Activated T-cell treated with anti-CD3 and anti-CD28 coated beads, Interleukin-2, amount 50 U/mL, for 4 hours (primary cell): Measurements from ENCODE around the gene TLX1. TPM values are rescaled to one million over a fixed set of nuclear protein-coding genes. Genes with fewer than 3 reads are reported as not detected.
A peak's percentile ranks its signal among the peaks of the same experiment; 100 is the strongest.

Experiments used
- ATAC-seq, 2 donors: fragments of 200-7000 bp; cut with Tn5 transposase; one replicate each; pipeline ENCODE4 v1.10.0; 2021
- DNase-seq: peaks from one replicate; pipeline ENCODE4 v3.0.0-alpha.2; 2020
- H3K27me3 Mint-ChIP-seq: one replicate; pipeline ENCODE4 v1.8.0; 2021; ENCODE audit warnings: low read depth, mixed read lengths
- H3K36me3 Mint-ChIP-seq: one replicate; pipeline ENCODE4 v1.8.0; 2022; ENCODE audit warnings: mixed read lengths; ENCODE audit not compliant: insufficient read depth
- H3K4me1 Mint-ChIP-seq: one replicate; pipeline ENCODE4 v1.8.0; 2021; ENCODE audit warnings: low read depth, mixed read lengths
- H3K4me3 Mint-ChIP-seq: one replicate; pipeline ENCODE4 v1.8.0; 2021; ENCODE audit warnings: mild to moderate bottlenecking, moderate library complexity, mixed read lengths
- H3K9me3 Mint-ChIP-seq: one replicate; pipeline ENCODE4 v1.8.0; 2021; ENCODE audit warnings: mixed read lengths
- total RNA-seq, 3 donors: library from RNA; stranded (reverse); gene quantifications; one replicate each; pipeline ENCODE4 v1.2.1, GENCODE V29; 2021

Gene TLX1
- total RNA-seq: not detected

DNA sequence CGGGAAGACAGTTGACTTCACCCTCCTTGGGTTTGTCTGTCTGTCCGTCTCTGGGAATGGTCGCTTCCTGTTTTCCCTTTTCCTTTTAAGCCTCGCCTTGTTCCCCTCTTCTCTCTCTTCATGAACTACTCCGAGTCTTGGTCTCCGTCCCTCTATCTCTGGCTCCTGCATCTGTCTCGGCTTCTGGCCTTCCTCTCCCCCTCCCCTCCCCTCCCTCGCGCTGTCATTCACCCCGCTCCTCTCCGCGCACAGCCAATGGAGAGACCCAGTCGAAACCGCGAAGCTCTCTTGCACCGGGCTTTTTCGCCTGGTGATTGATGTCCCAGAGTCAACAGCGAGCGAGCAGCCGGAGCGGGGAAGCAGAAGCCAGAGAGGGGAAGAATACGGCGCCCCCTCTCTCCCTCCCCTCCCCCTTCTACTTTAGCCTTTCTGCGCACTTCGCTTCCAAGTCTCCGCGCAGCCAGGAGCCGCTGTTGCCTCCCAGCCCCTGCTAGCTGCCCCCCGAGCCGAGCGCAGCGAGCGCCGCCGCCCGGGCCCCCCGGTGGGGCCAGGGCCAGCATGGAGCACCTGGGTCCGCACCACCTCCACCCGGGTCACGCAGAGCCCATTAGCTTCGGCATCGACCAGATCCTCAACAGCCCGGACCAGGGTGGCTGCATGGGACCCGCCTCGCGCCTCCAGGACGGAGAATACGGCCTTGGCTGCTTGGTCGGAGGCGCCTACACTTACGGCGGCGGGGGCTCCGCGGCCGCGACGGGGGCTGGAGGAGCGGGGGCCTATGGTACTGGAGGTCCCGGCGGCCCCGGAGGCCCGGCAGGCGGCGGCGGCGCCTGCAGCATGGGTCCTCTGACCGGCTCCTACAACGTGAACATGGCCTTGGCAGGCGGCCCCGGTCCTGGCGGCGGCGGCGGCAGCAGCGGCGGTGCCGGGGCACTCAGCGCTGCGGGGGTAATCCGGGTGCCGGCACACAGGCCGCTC, at the start of gene TLX1:
Gene TLX1, plus strand, starts transcription at position 317 of the 978 bp plus-strand sequence. Its CDS starts 242 bp downstream, at position 559.
- peaks cover 31% of the 10 kb centered on the region for H3K4me1 Mint-ChIP-seq
- peak within 1 kb of the TSS; percentile 54 for H3K4me3 Mint-ChIP-seq
- H3K36me3 Mint-ChIP-seq: no peaks in the 10 kb centered on the region
- H3K9me3 Mint-ChIP-seq: no peaks in the 10 kb centered on the region
- ATAC-seq (peak; percentile 42 to 47), DNase-seq (no peak)
- H3K27me3 Mint-ChIP-seq: peaks cover 82% of the 10 kb centered on the region

DNA sequence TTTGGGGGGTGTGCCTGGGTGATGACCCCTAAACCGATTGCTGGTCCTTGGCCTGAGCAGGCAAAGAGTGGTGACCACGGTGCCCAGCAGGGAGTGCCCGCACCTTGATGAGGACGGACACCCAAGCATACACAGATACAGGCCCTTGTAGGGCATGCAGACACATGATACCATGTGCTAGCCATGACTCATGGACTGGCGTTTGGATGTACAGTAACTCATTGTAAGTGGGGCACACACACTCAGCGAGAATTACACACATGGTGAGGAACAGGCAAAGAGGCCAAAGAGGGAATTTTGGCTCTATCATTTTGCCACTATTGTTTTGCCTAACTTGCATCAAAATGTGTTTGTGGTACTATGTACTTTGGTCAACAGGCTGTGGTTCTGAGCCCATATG, 45.3 kb upstream of the TLX1 start:
- no peak for DNase-seq
- no peak for ATAC-seq
- Mint-ChIP-seq H3K4me1 (no peaks in the 10 kb centered on the region), H3K36me3 (no peaks in the 10 kb centered on the region), H3K4me3 (no peak overlapping the region), H3K27me3 (peaks cover 73% of the 10 kb centered on the region), H3K9me3 (no peaks in the 10 kb centered on the region)

DNA sequence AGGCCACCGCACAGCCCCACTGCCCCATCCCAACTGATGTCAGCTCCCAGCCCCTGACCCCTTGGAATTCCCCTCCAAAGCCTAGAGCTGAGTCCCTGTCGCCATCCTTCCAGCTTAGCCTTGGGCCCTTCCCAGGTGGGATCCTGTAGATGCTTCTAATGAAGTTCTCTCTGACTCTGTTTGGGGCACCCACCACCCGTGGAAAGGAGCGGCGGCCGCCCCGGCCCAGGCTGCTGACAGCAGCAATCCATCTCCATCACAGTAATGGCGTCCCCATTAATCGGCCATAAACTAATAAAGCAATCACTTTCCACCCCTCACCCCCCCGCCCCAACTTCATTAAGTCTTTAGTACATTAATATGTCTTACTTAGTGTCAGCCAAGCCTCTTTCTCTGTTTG, 43.7 kb upstream of the TLX1 start:
- DNase-seq: no peak
- no peaks in the 10 kb centered on the region for H3K9me3 Mint-ChIP-seq
- H3K4me1 Mint-ChIP-seq: no peaks in the 10 kb centered on the region
- H3K4me3 Mint-ChIP-seq: no peak overlapping the region
- H3K27me3 Mint-ChIP-seq: peaks cover 80% of the 10 kb centered on the region
- no peaks in the 10 kb centered on the region for H3K36me3 Mint-ChIP-seq
- ATAC-seq: no peak

DNA sequence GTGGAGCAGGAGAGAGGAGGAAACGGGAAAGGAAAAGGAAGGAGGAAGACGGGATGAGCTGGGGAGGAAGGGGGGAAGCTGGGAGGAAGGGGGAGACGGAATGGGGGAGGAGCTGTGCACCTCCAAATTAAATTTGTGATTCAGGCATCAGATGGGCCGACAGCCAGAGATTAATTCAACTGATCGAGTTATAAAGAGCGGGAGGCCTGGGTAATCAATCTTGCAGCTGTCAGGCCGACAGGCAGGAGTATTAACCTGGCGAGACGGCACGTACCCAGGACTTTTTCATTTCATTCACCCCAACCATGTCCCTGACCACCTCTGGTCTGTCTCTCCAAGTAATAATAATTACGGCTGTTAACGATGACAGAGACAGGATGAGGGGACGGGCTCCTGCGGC, 43.1 kb upstream of the TLX1 start:
- H3K4me3 Mint-ChIP-seq: no peak overlapping the region
- H3K4me1 Mint-ChIP-seq: no peaks in the 10 kb centered on the region
- no peak for ATAC-seq
- H3K27me3 Mint-ChIP-seq: peaks cover 81% of the 10 kb centered on the region
- no peaks in the 10 kb centered on the region for H3K36me3 Mint-ChIP-seq
- H3K9me3 Mint-ChIP-seq: no peaks in the 10 kb centered on the region
- no peak for DNase-seq

DNA sequence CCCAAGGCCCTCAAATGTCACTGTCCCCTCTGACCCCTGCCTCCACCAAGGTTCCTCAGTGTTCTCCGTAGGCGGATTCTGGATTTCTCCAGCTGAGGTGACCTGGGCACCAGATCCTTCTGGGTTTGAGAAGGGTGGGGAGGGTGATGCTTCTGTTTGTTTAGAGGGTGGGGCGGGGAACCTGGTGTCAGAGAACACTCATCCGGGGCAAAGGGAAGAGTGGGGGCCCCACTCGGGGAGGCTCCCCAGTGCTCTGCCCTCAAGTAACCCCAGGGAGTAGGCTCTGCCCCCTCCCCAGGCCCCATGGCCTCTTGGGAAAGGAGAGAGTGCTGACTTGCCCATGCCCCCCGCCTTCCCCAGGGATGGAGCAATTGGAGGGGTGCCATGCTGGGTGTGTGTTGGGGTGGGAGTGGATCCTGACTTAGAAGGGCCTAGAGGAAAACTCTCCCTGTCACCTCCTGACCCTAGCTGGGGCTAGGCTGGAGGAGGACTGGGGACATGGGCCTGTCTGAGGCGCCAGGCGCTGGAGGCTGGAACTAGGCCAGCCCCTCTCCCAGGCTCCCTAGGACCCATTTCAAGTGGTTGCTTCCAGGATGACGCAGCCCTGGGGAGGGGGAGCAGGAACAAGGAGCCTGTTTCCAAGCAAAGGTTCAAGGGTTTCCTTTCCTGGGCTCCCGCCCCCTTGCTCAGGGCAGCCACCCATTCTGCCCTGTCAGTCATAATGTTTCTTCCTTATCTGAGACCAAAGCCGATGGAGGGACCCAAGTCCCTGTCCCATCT, 41.4 kb upstream of the TLX1 start:
- Mint-ChIP-seq H3K4me1 (no peaks in the 10 kb centered on the region), H3K9me3 (no peaks in the 10 kb centered on the region), H3K4me3 (no peak overlapping the region), H3K36me3 (no peaks in the 10 kb centered on the region), H3K27me3 (peaks cover 79% of the 10 kb centered on the region)
- ATAC-seq: no peak
- DNase-seq: no peak

DNA sequence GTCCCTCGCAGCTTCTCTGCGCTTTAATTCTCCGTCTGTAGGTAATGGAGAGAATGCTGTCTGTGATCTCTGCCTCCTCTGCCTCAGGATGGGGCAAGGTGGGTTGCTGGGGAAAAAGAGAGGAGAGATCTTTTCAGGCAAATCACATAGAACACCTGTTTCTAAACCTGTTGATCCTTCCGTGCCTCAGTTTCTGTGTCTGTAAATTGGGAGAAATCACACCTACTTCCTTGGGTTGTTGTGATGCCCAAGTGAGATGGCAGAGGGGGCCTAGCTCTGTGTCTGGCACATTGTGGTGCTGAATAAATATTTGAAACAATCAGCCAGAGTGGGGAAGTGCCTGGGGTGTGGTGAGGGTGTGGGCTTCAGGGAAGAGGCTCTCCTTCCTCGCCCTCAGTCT, 40.5 kb upstream of the TLX1 start:
- no peak overlapping the region for H3K4me3 Mint-ChIP-seq
- no peaks in the 10 kb centered on the region for H3K9me3 Mint-ChIP-seq
- no peak for DNase-seq
- no peak for ATAC-seq
- H3K4me1 Mint-ChIP-seq: no peaks in the 10 kb centered on the region
- no peaks in the 10 kb centered on the region for H3K36me3 Mint-ChIP-seq
- peaks cover 78% of the 10 kb centered on the region for H3K27me3 Mint-ChIP-seq

DNA sequence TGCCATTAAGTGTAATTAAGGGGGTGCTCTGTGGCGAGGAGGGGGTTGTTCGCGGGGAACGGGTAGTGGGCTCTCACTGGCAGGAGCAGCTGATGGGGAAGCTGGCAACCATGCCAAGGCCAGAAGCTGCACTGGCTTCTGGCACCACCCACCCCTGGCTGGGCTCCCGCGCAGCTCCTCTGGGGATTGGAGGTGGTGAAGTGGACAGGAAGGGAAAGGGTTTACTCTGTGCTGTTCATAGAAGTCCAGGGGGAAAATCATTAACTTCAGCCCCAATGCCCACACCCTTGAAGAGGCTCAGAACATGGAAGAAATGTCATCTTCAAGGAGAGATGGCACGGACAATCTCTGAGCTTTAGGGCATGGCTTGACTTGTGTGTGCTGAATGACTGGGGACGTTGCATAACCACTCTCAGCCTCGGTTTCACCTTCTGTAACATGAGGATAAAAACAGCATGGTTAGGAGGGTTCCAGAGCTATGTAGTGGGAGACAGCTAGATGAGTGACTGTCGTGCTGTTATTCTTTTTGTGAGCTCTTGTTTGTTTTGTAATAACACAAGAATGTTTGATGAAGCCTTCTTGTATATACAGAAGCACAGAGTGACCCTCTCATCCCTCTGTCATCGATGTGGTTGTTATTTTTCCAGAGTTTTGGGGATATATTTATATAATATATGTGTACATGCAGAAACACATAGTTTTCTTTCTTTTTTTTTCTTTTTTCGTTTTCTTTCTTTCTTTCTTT, 39.4 kb upstream of the TLX1 start:
- H3K4me3 Mint-ChIP-seq: no peak overlapping the region
- ATAC-seq (no peak), DNase-seq (no peak)
- no peaks in the 10 kb centered on the region for H3K9me3 Mint-ChIP-seq
- H3K4me1 Mint-ChIP-seq: no peaks in the 10 kb centered on the region
- peaks cover 71% of the 10 kb centered on the region for H3K27me3 Mint-ChIP-seq
- no peaks in the 10 kb centered on the region for H3K36me3 Mint-ChIP-seq

DNA sequence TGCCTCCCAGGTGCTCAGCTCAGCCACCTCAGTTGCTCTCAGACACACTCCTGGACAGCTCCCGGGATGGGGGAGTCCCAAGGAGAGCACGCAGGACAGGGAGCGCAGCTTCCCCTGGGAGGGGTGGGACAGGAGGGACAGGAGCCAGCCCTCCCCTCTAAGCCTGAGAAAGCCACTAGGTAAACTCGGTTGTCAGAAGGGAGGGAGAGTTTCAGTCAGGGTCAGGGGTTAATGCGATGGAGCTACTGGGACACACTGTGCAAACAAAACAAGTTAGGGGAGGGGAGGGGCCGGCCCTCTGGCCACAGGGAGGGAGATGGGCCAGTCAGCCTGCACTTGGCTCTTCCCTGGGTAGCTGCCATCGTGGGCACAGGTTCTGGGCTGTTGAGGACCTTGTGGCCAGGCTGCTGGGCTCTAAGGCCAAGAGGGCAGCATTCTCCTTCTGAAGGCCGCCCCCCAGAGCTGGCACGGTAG, 38.2 kb upstream of the TLX1 start:
- Mint-ChIP-seq H3K36me3 (no peaks in the 10 kb centered on the region), H3K27me3 (peaks cover 69% of the 10 kb centered on the region), H3K4me1 (no peaks in the 10 kb centered on the region), H3K4me3 (no peak overlapping the region), H3K9me3 (no peaks in the 10 kb centered on the region)
- DNase-seq (no peak), ATAC-seq (no peak)

DNA sequence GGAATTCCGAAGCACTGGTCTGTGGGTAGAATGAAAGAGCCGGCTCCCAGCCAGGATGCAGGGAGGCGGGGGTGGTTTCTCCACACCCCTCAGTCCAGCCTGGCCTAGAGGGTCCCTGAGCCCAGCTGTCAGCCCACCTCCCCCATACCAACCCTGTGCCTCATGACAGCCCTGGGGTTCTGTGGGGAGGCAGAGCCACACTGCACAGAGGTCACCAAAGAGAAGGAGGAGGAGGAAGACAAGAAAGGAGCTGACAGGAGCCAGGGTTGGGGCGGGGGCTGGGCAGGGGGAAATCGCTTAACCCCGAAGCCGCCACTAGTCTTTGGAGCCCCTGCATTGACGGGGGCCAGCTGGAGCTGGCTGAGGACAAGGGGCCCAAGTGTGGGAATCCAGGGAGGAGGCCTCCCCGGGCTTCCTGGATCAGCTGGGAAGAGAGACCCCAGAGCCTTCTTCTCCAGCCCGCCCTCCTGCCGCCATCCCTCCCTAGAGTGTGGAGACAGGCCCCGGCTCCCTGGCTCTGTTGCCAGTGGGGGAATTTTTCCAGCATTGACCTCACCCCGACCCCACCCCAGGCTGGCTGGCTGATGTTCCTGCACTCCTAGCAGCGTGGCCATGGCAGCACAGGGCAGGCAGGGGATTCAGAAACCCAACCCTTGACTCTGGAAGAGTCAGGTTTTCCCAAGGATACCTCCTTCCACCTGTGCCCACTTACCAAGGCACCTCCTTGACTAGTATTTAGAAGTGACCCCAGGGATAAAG, 36.8 kb upstream of the TLX1 start:
- DNase-seq (no peak), ATAC-seq (no peak)
- H3K27me3 Mint-ChIP-seq: peaks cover 62% of the 10 kb centered on the region
- no peak overlapping the region for H3K4me3 Mint-ChIP-seq
- no peaks in the 10 kb centered on the region for H3K36me3 Mint-ChIP-seq
- H3K4me1 Mint-ChIP-seq: no peaks in the 10 kb centered on the region
- no peaks in the 10 kb centered on the region for H3K9me3 Mint-ChIP-seq

DNA sequence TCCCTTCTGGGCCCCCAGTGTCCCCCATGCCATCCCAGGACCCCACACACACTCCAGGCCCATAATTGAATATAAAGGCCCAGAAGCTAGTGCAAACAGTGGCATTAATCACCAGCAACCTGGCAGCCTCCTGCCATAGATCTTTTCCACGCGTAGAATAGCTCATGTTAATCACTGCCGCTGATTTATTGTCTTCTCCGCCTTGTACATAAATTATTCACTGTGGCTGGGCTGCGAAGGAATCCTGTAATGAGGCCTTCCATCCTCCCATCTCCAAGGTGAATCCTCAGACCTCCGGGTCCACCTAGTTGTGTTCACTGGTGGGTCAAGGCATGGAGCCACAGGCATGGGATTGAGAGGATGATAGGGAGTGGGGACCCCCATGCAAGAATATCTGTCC, 36.1 kb upstream of the TLX1 start:
- no peaks in the 10 kb centered on the region for H3K9me3 Mint-ChIP-seq
- H3K27me3 Mint-ChIP-seq: peaks cover 67% of the 10 kb centered on the region

DNA sequence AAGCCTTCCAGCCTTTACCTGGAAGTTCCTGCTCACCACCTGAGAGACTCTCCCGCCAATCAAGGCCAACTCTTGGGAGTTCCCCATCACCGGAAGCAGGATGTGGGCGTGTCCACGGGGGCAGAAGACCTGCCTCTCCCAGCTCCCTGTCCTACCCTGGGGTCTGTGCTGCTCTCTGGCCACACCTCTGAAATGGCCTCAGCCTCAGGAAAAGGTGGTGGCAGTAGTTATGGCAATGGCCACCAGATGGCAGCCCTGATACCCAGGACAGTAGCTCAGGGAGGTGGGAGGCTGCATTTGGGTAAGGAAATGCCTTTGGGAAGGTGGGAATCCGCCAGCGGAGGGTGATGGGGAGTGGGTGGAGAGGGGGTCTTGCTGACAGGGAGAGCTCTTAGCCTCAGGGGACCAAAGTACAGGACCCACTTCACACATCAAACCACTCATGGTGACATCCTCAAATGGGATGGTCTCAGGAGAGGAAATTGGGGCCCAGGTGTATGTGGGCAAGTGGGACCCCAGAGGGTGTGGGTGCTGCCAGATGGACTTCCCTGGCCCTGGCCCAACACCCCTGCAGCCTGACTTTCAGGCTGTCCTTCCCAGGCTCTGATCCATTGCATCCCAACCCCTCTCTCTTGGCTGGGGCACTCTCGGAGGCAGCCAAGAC, 35.4 kb upstream of the TLX1 start:
- no peaks in the 10 kb centered on the region for H3K4me1 Mint-ChIP-seq

More for the DNA sequence above, 36.1 kb upstream of the TLX1 start:
- Mint-ChIP-seq H3K4me3 (no peak overlapping the region), H3K36me3 (no peaks in the 10 kb centered on the region), H3K4me1 (no peaks in the 10 kb centered on the region)
- no peak for ATAC-seq
- no peak for DNase-seq

DNA sequence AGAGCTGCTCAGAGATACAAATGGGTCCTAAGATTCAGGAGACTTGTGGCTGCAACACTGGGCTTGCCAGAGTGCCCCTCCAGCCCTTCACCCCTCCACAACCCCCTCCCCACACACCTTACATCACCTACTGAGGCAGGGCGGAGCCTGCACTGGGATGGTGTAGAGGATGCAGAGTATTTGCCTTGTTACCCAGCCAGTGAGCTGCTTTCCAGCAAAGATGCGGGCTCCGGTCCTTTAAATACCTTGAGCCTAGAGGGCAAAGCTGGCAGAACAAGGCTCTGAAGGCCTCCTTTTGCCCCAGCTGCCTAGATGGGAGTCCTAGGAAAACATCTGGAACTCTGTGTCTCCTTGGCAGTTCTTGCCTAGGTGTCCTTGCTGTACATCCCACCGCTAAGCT, 34.7 kb upstream of the TLX1 start:
- DNase-seq: no peak
- Mint-ChIP-seq H3K4me3 (no peak overlapping the region), H3K27me3 (peaks cover 61% of the 10 kb centered on the region), H3K9me3 (no peaks in the 10 kb centered on the region), H3K4me1 (no peaks in the 10 kb centered on the region), H3K36me3 (no peaks in the 10 kb centered on the region)
- no peak for ATAC-seq

More for the DNA sequence above, 35.4 kb upstream of the TLX1 start:
- peak; percentile 63 for DNase-seq
- H3K9me3 Mint-ChIP-seq: no peaks in the 10 kb centered on the region
- no peaks in the 10 kb centered on the region for H3K36me3 Mint-ChIP-seq
- no peak overlapping the region for H3K4me3 Mint-ChIP-seq
- H3K27me3 Mint-ChIP-seq: peaks cover 67% of the 10 kb centered on the region
- peak; percentile 92 to 94 for ATAC-seq

DNA sequence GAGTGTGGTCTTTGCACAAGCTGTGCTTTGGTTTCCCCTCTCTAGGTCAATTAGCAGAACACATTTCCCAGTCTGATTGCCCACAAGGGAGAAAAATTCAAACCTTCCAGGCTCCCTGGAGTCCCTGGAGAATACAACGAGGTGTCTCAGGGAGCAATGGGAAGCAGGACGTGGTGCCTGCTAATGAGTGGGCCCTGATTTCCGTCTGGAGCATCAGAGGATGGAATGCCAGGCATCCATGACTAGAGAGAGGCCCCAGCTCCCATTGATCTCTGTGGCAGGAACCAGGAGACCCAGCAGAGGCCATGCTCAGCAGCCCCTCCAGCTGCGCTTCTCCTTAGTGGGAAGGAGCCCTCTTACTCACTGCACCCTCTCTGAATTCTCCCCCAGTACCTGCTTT, 33.2 kb upstream of the TLX1 start:
- ATAC-seq: no peak
- H3K4me1 Mint-ChIP-seq: no peaks in the 10 kb centered on the region
- H3K9me3 Mint-ChIP-seq: no peaks in the 10 kb centered on the region
- no peak for DNase-seq
- peaks cover 57% of the 10 kb centered on the region for H3K27me3 Mint-ChIP-seq
- no peak overlapping the region for H3K4me3 Mint-ChIP-seq
- no peaks in the 10 kb centered on the region for H3K36me3 Mint-ChIP-seq
